Measurements from ENCODE around the gene EGFR. TPM values are rescaled to one million over a fixed set of nuclear protein-coding genes. Genes with fewer than 3 reads are reported as not detected.

EGFR gene
- total RNA-seq, 1 donor from 2014 or later, result 19.4 TPM

GRCh38 chr7:55247428-55247827 lies 228.6 kb downstream of the EGFR start:
- no peaks in the 10 kb centered on the region for H3K4me1 Mint-ChIP-seq
- no peaks in the 10 kb centered on the region for H3K9me3 Mint-ChIP-seq
- no peaks in the 10 kb centered on the region for H3K36me3 Mint-ChIP-seq
- no peak overlapping the region for H3K27ac Mint-ChIP-seq
- no peak for DNase-seq (ENCODE audit: low spot score in 2 of 2, unreplicated experiment in 2 of 2)
- TF ChIP-seq CTCF (IDR thresholded peaks at IDR 0.05; ENCODE audit: unreplicated experiment), result no peak
- no peak overlapping the region for H3K4me3 Mint-ChIP-seq
- peaks cover 7% of the 10 kb centered on the region for H3K27me3 Mint-ChIP-seq (ENCODE audit: low read depth)

- Mint-ChIP-seq H3K4me3 (no peak overlapping the region), H3K27ac (no peak overlapping the region), H3K36me3 (no peaks in the 10 kb centered on the region), H3K4me1 (no peaks in the 10 kb centered on the region), H3K27me3 (ENCODE audit: low read depth) (peaks cover 18% of the 10 kb centered on the region), H3K9me3 (no peaks in the 10 kb centered on the region)
- no peak for DNase-seq (ENCODE audit: low spot score in 2 of 2, unreplicated experiment in 2 of 2)
- no peak for TF ChIP-seq CTCF (IDR thresholded peaks at IDR 0.05; ENCODE audit: unreplicated experiment)
Observed at GRCh38 chr7:55248526-55248925, 229.7 kb downstream of the EGFR start.

GRCh38 chr7:55249332-55249731 lies 230.5 kb downstream of the EGFR start:
- DNase-seq (ENCODE audit: low spot score in 2 of 2, unreplicated experiment in 2 of 2), result no peak
- Mint-ChIP-seq H3K36me3 (no peaks in the 10 kb centered on the region), H3K27ac (no peak overlapping the region), H3K4me1 (peaks cover under 1% of the 10 kb centered on the region), H3K27me3 (ENCODE audit: low read depth) (peaks cover 26% of the 10 kb centered on the region), H3K4me3 (no peak overlapping the region), H3K9me3 (no peaks in the 10 kb centered on the region)
- no peak for TF ChIP-seq CTCF (IDR thresholded peaks at IDR 0.05; ENCODE audit: unreplicated experiment)

- Mint-ChIP-seq H3K36me3 (no peaks in the 10 kb centered on the region), H3K4me3 (no peak overlapping the region)
Observed at GRCh38 chr7:55250313-55250712, 231.5 kb downstream of the EGFR start.

GRCh38 chr7:55251313-55251712 lies 232.5 kb downstream of the EGFR start:
- TF ChIP-seq CTCF (IDR thresholded peaks at IDR 0.05; ENCODE audit: unreplicated experiment), result no peak
- no peaks in the 10 kb centered on the region for H3K36me3 Mint-ChIP-seq
- peaks cover 7% of the 10 kb centered on the region for H3K4me1 Mint-ChIP-seq
- H3K27me3 Mint-ChIP-seq (ENCODE audit: low read depth), result peaks cover 41% of the 10 kb centered on the region
- H3K9me3 Mint-ChIP-seq, result no peaks in the 10 kb centered on the region
- DNase-seq (ENCODE audit: low spot score in 2 of 2, unreplicated experiment in 2 of 2), result no peak
- no peak overlapping the region for H3K27ac Mint-ChIP-seq
- H3K4me3 Mint-ChIP-seq, result no peak overlapping the region

More at GRCh38 chr7:55250313-55250712, 231.5 kb downstream of the EGFR start:
- no peak for TF ChIP-seq CTCF (IDR thresholded peaks at IDR 0.05; ENCODE audit: unreplicated experiment)
- no peak for DNase-seq (ENCODE audit: low spot score in 2 of 2, unreplicated experiment in 2 of 2)
- Mint-ChIP-seq H3K4me1 (peaks cover 5% of the 10 kb centered on the region), H3K9me3 (no peaks in the 10 kb centered on the region), H3K27ac (no peak overlapping the region), H3K27me3 (ENCODE audit: low read depth) (peaks cover 31% of the 10 kb centered on the region)

GRCh38 chr7:55251911-55252310 lies 233.1 kb downstream of the EGFR start:
- no peak for DNase-seq (ENCODE audit: low spot score in 2 of 2, unreplicated experiment in 2 of 2)
- Mint-ChIP-seq H3K9me3 (no peaks in the 10 kb centered on the region), H3K4me1 (peaks cover 7% of the 10 kb centered on the region), H3K27me3 (ENCODE audit: low read depth) (peaks cover 47% of the 10 kb centered on the region), H3K36me3 (no peaks in the 10 kb centered on the region), H3K4me3 (no peak overlapping the region), H3K27ac (no peak overlapping the region)
- no peak for TF ChIP-seq CTCF (IDR thresholded peaks at IDR 0.05; ENCODE audit: unreplicated experiment)

Measured in mesothelial cell of epicardium (in vitro differentiated cells).